ENCODE results near the gene CTXN2. TPM values are rescaled to one million over a fixed set of nuclear protein-coding genes. Genes with fewer than 3 reads are reported as not detected.

CTXN2 gene
- total RNA-seq, 1 experiment from 2014 or later: 0.07 TPM

- TF ChIP-seq, protein P1, sequence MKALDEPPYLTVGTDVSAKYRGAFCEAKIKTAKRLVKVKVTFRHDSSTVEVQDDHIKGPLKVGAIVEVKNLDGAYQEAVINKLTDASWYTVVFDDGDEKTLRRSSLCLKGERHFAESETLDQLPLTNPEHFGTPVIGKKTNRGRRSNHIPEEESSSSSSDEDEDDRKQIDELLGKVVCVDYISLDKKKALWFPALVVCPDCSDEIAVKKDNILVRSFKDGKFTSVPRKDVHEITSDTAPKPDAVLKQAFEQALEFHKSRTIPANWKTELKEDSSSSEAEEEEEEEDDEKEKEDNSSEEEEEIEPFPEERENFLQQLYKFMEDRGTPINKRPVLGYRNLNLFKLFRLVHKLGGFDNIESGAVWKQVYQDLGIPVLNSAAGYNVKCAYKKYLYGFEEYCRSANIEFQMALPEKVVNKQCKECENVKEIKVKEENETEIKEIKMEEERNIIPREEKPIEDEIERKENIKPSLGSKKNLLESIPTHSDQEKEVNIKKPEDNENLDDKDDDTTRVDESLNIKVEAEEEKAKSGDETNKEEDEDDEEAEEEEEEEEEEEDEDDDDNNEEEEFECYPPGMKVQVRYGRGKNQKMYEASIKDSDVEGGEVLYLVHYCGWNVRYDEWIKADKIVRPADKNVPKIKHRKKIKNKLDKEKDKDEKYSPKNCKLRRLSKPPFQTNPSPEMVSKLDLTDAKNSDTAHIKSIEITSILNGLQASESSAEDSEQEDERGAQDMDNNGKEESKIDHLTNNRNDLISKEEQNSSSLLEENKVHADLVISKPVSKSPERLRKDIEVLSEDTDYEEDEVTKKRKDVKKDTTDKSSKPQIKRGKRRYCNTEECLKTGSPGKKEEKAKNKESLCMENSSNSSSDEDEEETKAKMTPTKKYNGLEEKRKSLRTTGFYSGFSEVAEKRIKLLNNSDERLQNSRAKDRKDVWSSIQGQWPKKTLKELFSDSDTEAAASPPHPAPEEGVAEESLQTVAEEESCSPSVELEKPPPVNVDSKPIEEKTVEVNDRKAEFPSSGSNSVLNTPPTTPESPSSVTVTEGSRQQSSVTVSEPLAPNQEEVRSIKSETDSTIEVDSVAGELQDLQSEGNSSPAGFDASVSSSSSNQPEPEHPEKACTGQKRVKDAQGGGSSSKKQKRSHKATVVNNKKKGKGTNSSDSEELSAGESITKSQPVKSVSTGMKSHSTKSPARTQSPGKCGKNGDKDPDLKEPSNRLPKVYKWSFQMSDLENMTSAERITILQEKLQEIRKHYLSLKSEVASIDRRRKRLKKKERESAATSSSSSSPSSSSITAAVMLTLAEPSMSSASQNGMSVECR (CRISPR knock-in tag; IDR thresholded peaks at IDR 0.05; ENCODE audit: borderline replicate concordance): no peak
- no peak for TF ChIP-seq ZNF219 (CRISPR knock-in tag; IDR thresholded peaks at IDR 0.05; ENCODE audit: borderline replicate concordance)
- no peak for TF ChIP-seq ZNF671 (CRISPR knock-in tag; IDR thresholded peaks at IDR 0.05)
- TF ChIP-seq ZNF425 (CRISPR knock-in tag; conservative IDR thresholded peaks at IDR 0.05): no peak
- no peak for TF ChIP-seq NFE2L1 (CRISPR knock-in tag; IDR thresholded peaks at IDR 0.05)
- TF ChIP-seq NR2C2 (CRISPR knock-in tag; IDR thresholded peaks at IDR 0.05): no peak
Observed at GRCh38 chr15:48233246-48233645, 41.8 kb downstream of the CTXN2 start (continued).

DNA sequence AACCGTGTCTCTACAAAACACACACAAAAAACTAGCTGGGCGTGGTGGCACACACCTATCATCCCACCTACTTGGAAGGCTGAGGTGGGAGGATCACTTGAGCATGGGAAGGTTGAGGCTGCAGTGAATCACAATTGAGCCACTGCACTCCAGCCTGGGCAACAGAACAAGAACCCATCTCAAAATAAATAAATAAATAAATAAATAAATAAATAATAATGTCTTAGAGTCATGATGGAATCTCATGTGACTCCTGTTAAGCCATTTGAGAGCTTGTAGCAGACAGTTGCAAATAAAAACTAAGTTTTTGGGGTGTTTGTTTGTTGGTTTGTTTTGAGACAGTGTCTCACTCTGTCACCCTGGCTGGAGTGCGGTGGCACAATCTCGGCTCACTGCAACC is 47.9 kb downstream of the CTXN2 start:
- H3K27ac Mint-ChIP-seq: no peak overlapping the region

DNA sequence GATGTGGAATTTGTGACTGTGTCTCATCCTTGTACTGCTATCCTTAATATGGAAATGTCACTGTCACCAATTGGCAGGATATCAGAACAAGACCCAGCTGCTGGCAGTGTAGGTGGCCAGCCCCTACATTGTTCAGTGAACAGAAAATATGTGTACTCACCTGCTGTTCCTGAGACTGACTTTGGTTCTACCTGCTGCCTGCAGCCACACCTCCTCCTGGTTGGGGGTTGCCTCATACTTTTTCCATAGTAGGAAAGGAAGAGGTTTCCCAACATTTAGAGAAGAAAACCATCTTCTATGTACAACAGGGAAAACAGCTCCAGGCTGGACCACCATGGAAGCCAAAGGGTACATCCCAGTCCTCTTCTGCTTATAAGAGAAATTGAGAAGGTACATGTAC is 50.5 kb downstream of the CTXN2 start:
- no peak for ATAC-seq
- TF ChIP-seq TEAD4 (CRISPR knock-in tag; IDR thresholded peaks at IDR 0.05): no peak
- TF ChIP-seq HMGA2 (CRISPR knock-in tag; IDR thresholded peaks at IDR 0.05): no peak
- TF ChIP-seq IRF2 (CRISPR knock-in tag; IDR thresholded peaks at IDR 0.05; ENCODE audit: borderline replicate concordance, low read depth): no peak
- no peak for TF ChIP-seq ZNF219 (CRISPR knock-in tag; IDR thresholded peaks at IDR 0.05; ENCODE audit: borderline replicate concordance)
- no peak for TF ChIP-seq AFF4 (CRISPR knock-in tag; IDR thresholded peaks at IDR 0.05; ENCODE audit: borderline replicate concordance)
- TF ChIP-seq, protein P2, sequence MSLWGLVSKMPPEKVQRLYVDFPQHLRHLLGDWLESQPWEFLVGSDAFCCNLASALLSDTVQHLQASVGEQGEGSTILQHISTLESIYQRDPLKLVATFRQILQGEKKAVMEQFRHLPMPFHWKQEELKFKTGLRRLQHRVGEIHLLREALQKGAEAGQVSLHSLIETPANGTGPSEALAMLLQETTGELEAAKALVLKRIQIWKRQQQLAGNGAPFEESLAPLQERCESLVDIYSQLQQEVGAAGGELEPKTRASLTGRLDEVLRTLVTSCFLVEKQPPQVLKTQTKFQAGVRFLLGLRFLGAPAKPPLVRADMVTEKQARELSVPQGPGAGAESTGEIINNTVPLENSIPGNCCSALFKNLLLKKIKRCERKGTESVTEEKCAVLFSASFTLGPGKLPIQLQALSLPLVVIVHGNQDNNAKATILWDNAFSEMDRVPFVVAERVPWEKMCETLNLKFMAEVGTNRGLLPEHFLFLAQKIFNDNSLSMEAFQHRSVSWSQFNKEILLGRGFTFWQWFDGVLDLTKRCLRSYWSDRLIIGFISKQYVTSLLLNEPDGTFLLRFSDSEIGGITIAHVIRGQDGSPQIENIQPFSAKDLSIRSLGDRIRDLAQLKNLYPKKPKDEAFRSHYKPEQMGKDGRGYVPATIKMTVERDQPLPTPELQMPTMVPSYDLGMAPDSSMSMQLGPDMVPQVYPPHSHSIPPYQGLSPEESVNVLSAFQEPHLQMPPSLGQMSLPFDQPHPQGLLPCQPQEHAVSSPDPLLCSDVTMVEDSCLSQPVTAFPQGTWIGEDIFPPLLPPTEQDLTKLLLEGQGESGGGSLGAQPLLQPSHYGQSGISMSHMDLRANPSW (CRISPR knock-in tag; conservative IDR thresholded peaks at IDR 0.05; ENCODE audit: low read depth): no peak
- TF ChIP-seq, protein P3, sequence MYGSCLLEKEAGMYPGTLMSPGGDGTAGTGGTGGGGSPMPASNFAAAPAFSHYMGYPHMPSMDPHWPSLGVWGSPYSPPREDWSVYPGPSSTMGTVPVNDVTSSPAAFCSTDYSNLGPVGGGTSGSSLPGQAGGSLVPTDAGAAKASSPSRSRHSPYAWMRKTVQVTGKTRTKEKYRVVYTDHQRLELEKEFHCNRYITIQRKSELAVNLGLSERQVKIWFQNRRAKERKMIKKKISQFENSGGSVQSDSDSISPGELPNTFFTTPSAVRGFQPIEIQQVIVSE (CRISPR knock-in tag; IDR thresholded peaks at IDR 0.05; ENCODE audit: borderline replicate concordance): no peak
- TF ChIP-seq, protein P1 (CRISPR knock-in tag; IDR thresholded peaks at IDR 0.05; ENCODE audit: borderline replicate concordance): no peak
- no peak for TF ChIP-seq ZNF671 (CRISPR knock-in tag; IDR thresholded peaks at IDR 0.05)
- TF ChIP-seq JAZF1 (CRISPR knock-in tag; IDR thresholded peaks at IDR 0.05): no peak

More for the DNA sequence above, 47.9 kb downstream of the CTXN2 start:
- Mint-ChIP-seq H3K4me1 (no peaks in the 10 kb centered on the region), H3K9me3 (no peaks in the 10 kb centered on the region), H3K36me3 (no peaks in the 10 kb centered on the region), H3K27me3 (ENCODE audit: low read depth) (no peaks in the 10 kb centered on the region), H3K4me3 (no peak overlapping the region)
- ChIA-PET POLR2A (no interaction called here), CTCF (interaction anchor here (0.9 kb wide), 1 partner anchor 12 kb away, joined by 5 read pairs; no protein-coding TSS in a partner anchor)
- TF ChIP-seq NFYB (CRISPR knock-in tag; conservative IDR thresholded peaks at IDR 0.05; ENCODE audit: low read depth): no peak
- TF ChIP-seq FOXP1 (CRISPR knock-in tag; IDR thresholded peaks at IDR 0.05; ENCODE audit: borderline replicate concordance): no peak
- no peak for TF ChIP-seq NFE2L1 (CRISPR knock-in tag; IDR thresholded peaks at IDR 0.05)
- DNase-seq (ENCODE audit: low spot score) (no peak), ATAC-seq (no peak)

More for the DNA sequence above, 50.5 kb downstream of the CTXN2 start:
- no peak for DNase-seq (ENCODE audit: low spot score)
- POLR2A ChIA-PET: no interaction called here
- Mint-ChIP-seq H3K9me3 (no peaks in the 10 kb centered on the region), H3K4me1 (no peaks in the 10 kb centered on the region), H3K36me3 (no peaks in the 10 kb centered on the region), H3K27ac (no peak overlapping the region), H3K4me3 (no peak overlapping the region), H3K27me3 (ENCODE audit: low read depth) (no peaks in the 10 kb centered on the region)
- CTCF ChIA-PET: no interaction called here
